Kidney epithelial cell (primary cell): ENCODE measurements around the gene RPS6KL1. TPM values are rescaled to one million over a fixed set of nuclear protein-coding genes. Genes with fewer than 3 reads are reported as not detected.

Experiments used
- DNase-seq: peaks from one replicate; pipeline ENCODE4 v3.0.0-alpha.2; 2010; ENCODE audit warnings: low read depth
- H3K27me3 ChIP-seq: 2 replicates; pipeline ENCODE4 v1.6.0; 2011; ENCODE audit warnings: low read length; ENCODE audit not compliant: control insufficient read depth, insufficient read depth
- H3K36me3 ChIP-seq: 2 replicates; pipeline ENCODE4 v1.5.1; 2011; ENCODE audit warnings: low read length; ENCODE audit not compliant: control insufficient read depth, insufficient read depth
- H3K4me3 ChIP-seq: 2 replicates; pipeline ENCODE4 v1.5.1; 2011; ENCODE audit warnings: low read depth, mild to moderate bottlenecking, control low read depth, low read length
- CTCF ChIP-seq: IDR thresholded peaks from 2 replicates; pipeline ENCODE4 v1.5.1; 2011; ENCODE audit warnings: mild to moderate bottlenecking, moderate library complexity, low read length, control low read depth, inconsistent platforms; ENCODE audit not compliant: insufficient read depth, poor library complexity, severe bottlenecking
- total RNA-seq: library from RNA; depleted of rRNA; stranded (reverse); fragments of >200 nt; gene quantifications from 2 replicates; pipeline ENCODE4 v1.2.3, GENCODE V29; 2015

Gene RPS6KL1
- total RNA-seq, 1 donor from 2014 or later = 20.0 TPM

DNA sequence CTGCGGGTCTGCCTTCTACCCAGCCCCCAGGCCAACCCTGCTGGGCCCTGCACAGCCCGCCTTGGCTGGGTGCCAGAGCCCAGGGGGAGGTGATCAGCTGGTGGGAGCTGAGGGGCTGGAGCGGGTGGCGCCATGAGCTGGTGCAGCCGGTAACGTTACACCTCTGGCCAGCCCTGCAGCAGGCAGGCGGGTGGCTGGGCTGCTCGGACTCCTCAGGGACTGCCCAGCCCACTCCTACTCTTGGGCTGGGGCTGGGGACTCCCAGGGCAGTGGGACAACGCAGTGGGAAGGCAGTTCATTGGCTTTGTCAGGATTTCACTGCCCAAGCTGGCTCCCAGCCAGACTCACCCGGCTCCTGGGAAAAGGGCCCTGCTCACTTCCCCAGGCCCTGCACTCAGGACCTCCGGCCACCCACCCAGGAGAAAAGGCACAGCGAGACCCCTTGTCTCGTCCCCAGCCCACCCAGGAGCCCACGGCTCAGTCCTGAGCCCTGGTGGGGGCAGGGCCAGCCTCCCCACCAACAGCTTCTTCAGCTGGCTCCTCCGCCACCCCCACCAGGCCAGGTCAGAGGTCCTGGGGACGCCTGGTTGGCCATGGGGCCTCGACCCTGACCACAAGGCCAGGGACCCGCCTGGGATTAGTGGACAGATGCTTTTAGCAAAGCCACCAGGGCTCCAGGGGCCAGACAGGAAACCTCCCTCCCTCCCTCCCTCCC is 31.3 kb upstream of the RPS6KL1 start:
- no peak for DNase-seq
- no peaks in the 10 kb centered on the region for H3K36me3 ChIP-seq
- peak overlapping the region; percentile 38 for H3K4me3 ChIP-seq
- no peak for TF ChIP-seq CTCF
- peaks cover 8% of the 10 kb centered on the region for H3K27me3 ChIP-seq

DNA sequence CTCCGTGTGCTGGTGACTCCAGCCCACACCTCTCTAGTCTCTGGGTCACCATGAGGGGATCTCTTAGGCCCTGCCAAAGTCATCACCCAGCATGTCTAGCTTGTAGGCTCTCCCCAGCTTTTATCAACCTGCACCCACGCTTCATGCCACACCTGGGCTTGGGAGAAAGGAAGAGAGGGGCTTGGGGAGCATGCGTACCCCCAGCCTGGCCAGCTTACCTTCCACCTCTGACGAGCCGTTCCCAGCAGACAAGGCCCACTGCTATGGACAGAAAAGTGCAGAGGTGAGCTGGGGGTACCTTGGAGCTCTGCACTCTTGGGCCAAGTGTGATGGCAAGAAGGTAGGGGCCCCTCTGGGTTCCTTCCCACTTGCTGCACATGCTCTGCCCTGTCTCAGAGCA is 30.6 kb upstream of the RPS6KL1 start:
- H3K4me3 ChIP-seq = no peak overlapping the region
- peaks cover 8% of the 10 kb centered on the region for H3K27me3 ChIP-seq
- DNase-seq = no peak
- TF ChIP-seq CTCF = no peak
- H3K36me3 ChIP-seq = no peaks in the 10 kb centered on the region

DNA sequence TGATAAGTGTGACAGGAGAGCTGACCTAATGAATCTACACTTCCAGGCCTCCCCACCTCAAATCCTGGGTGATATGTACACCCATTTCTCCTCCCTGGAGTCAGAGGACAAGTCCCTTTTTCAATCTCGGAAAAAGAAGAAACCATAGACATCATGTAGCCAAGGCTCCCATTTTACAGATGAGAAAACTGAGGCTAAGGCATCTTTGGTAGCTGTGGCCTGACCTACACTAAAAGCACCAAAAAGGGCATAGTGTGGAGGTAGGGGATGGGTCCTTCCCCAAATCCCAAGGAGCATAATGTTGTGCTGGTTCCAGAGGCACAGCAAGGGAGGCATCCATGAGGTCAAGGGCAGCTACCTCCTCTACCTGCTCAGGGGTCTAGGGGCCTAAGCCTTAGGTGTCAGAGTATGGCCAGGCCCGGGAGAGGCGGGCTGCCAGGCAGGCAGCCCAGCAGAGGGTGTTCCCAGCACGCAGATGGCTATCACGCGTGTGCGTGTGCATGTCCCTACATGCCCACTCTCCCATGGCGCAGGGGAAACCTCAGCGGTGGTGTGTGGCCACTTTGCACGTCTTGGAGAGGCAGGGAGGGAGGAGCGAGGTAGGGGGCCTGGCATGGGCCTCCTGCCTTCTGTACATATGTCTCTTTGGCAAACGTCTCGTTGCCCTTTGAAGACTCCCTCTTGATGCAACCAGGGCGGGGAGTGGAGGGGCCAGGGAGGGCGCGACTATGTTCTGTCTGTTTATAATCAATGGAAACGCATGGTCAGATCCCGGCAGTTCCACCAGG is 29.8 kb upstream of the RPS6KL1 start:
- TF ChIP-seq CTCF = no peak
- peaks cover 8% of the 10 kb centered on the region for H3K27me3 ChIP-seq
- no peak overlapping the region for H3K4me3 ChIP-seq
- no peaks in the 10 kb centered on the region for H3K36me3 ChIP-seq
- DNase-seq = no peak

DNA sequence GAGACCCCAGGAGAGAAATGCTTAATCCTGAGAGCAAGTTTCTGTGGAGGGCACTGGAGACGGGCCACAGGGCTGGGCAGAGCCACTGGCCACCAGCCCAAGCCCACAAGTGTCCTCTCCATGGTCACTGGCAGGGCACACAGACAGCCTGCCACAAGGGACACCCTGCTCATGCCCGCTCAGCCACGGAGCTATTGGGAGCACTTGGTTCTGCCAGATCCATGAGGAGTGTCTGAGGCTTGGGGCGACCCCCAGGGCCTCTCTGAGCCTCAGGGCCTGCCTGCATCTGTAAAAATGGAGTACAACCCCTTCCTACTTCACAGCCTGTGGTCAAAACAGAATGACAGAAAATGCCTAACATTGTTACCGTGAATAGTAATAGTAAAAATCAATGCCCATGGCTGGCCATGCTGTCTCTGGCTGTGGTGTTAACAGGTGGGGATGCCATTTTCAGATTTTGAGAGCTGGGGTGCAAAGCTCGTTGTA is 29.2 kb upstream of the RPS6KL1 start:
- no peak for DNase-seq
- H3K4me3 ChIP-seq = no peak overlapping the region
- TF ChIP-seq CTCF = no peak
- H3K36me3 ChIP-seq = no peaks in the 10 kb centered on the region
- peaks cover 8% of the 10 kb centered on the region for H3K27me3 ChIP-seq

DNA sequence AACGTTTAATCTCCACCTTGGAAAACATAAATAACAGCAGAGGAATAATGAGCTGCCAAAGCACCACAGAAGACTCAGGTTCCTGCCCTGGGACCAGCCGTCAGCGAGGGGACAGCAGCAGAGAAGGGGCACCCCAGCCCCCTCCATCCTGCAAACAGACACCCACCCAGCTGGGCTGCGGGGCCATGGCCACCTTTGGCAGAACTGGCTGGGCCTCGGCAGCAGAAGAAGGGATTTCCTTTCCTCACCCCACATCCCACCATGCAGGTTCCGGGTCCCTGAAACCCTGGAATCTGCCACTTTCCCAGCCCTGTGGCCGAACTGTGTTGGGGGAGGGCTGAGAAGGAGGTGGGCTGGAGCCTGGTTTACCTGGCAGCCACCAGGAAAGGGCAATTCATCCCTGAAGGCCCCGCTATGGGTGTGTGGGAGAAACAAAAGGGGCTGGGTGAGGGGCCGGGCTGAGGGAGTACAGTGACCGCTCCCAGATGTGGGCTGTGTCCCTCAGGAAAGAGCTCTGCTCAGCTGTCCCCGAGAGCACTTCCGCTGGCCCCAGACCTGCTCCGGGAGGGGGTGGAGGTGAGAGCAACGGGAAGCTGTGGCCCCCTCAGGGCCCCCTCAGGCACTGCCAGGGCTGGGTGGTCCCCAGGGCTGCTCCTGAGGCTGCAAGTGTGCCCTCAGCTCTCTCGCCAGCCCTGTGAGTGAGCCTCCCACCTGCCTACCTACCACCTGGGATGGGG is 28.6 kb upstream of the RPS6KL1 start:
- no peak for DNase-seq
- TF ChIP-seq CTCF = no peak
- Histone ChIP-seq H3K36me3 (no peaks in the 10 kb centered on the region), H3K27me3 (peaks cover 8% of the 10 kb centered on the region), H3K4me3 (no peak overlapping the region)
